ENCODE measurements around the gene FGF14.

FGF14 gene

DNA sequence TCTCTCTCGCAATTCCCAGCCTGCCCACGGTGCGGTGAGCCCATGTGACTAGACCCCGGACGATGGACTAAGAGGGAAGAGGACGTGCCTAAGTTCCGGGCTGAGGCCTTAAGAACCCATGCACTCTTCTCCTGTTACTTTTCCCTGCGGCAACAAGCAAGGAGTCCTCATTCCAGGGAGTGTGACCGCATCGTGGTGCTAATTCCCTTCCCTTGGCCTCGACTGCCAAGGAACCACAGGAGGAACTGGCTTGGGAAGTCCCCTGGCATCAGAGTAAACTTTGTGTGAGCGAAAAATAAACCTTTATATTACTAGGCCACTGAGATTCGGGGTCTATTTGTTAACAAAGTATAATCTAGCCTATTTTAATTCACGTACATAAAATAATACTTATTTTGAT, 34.0 kb downstream of the FGF14 start:
- DNase-seq (ENCODE audit: low read depth in 2 of 2), result no peak

DNA sequence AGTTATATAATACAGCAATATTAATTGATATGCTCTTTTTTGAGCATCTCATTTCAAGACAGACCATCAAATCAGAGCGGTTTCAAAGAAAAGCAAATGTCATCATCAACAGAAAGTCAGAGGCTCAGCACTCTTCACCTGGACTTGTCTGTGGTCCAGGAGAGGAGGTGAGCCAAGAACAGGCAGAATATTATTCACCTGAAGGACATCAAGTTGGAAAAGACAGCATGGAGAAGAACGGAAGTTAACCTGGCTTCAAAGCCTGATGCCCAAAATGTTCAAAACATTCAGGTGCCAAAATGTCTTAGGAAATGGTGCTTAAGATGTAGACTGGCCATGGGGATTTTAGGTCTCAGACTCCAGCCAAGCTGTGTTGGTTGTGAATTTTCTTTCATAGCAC, 40.7 kb downstream of the FGF14 start:
- no peak for DNase-seq (ENCODE audit: low read depth in 2 of 2)

DNA sequence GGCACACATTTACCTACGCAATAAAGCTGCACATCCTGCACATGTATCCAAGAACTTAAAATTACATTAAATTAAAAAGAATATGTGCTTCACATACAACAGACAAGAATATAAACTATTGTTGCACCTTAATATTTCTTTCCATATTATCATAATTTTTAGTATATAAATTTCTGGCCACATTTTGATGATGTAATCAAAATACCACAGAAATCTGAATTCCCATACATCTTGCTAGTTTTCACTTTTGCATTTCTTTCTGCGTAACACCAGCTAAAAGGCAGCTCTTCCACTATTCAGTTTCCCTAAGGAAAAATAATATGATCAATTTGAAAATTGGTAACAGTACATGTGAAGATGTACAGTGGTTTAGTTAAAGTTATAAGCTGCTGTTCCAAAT, 42.6 kb downstream of the FGF14 start:
- no peak for DNase-seq (ENCODE audit: low read depth in 2 of 2)

DNA sequence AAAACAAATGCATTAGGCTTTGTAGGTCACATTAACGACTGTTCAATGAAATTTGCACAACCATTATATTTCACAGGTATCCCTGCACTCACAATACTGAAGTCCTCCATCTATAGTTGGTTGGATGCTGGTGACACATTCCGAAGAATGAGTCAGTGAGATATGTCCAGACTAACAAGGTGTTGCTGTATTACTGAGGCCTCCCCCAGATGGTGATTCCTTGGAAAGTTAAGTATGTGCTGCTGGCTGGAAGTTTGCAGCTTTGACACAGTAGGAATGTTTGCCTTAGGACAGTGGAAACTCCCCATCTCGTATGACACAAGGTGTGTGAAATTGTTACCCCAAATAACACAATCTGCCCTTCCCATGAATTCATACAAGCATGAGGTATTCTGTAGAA, 46.6 kb downstream of the FGF14 start:
- DNase-seq (ENCODE audit: low read depth in 2 of 2), result no peak

DNA sequence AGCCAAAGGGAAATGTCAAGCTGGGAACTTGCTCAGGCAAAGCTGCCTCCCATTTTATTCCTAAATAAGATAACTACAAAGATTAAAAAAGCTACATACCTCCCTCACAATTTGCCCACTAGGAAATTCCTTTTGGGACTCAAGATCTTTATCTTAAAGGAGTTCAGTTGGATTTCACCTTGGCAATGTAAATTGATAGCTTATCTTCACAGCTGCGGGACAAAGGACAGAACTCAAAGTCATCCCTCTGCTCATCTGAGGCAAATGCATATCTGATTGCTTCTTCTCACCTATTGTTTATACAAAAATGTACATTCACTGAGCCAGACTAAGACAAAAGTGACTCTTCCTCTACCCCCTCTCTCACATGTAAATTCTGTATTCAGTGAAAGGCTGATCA, 47.8 kb downstream of the FGF14 start:
- DNase-seq (ENCODE audit: low read depth in 2 of 2), result no peak

DNA sequence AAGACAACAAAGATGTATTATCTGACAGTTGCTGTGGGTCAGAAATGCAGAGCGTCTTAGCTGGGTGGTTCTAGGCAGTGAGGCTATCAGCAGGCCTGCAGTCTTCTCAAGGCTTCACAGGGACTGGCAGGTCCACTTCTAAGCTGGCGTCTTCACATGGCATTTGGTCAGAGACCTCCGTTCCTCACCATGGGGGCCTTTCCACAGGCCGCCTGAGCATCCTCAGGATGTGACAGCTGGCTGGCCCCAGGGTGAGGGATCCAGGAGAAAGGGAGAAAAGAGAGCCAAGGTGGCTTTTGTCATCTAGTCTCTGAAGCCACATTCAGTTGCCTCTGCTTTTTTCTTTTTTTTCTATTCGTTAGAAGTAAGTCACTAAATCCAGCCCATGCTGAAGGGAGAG, 50.3 kb downstream of the FGF14 start:
- DNase-seq (ENCODE audit: low read depth in 2 of 2), result no peak

DNA sequence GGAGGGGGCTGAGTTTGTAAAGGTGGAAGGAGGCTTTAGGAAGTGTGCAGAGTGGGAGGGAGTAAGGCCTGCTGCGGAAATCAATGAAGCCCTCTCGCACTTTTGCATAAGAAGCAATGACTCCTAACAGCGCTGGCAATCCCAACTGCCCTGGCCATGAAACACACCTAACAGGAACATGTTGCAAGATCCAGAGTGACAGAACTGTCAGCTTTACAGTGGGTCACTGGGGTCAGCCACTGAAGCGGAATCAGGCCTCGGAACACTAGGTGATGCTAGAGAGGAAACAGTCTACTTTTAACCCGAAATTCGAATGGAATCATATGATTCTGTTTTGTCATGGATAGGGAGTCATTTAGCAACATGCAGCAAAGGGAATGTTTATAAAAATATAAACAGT, 54.4 kb downstream of the FGF14 start:
- DNase-seq (ENCODE audit: low read depth in 2 of 2), result no peak

DNA sequence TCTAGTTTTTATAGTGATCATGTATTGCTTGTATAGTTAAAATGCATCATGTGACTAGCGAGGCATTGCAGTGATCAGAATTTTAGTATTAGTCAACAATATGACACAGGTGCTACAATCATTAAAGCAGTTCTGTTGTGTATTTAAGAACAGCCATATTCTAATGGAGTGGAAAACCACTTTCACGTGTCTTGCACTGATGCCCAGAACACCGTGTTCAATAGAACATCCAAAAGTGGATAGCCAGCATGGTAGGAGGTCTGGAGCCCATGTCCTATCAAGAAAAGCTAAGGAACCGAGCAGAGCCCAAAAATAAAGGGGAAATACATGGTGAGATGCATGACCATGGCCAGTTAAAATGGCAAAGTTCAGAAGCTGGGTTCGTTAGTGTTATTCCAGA, 55.1 kb downstream of the FGF14 start:
- DNase-seq (ENCODE audit: low read depth in 2 of 2), result no peak

DNA sequence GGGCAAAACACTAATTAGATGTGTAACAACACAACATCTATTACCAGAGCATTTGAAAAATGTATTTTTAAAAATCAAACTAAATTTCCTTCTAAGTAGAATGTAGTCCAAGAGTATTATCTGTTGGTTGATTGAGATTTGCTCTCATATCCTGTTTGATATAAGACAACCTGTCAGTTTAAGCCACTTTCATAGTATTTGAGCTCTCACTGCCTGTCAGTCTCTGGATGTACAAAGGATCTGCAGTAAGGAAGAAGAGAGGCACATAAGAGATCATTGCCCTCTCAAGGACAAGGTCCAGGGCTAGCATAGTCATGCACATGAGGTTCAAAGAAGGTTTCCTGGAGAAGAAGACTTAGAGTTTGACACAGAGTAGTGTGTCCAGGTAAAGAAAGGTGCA, 57.4 kb downstream of the FGF14 start:
- no peak for DNase-seq (ENCODE audit: low read depth in 2 of 2)

DNA sequence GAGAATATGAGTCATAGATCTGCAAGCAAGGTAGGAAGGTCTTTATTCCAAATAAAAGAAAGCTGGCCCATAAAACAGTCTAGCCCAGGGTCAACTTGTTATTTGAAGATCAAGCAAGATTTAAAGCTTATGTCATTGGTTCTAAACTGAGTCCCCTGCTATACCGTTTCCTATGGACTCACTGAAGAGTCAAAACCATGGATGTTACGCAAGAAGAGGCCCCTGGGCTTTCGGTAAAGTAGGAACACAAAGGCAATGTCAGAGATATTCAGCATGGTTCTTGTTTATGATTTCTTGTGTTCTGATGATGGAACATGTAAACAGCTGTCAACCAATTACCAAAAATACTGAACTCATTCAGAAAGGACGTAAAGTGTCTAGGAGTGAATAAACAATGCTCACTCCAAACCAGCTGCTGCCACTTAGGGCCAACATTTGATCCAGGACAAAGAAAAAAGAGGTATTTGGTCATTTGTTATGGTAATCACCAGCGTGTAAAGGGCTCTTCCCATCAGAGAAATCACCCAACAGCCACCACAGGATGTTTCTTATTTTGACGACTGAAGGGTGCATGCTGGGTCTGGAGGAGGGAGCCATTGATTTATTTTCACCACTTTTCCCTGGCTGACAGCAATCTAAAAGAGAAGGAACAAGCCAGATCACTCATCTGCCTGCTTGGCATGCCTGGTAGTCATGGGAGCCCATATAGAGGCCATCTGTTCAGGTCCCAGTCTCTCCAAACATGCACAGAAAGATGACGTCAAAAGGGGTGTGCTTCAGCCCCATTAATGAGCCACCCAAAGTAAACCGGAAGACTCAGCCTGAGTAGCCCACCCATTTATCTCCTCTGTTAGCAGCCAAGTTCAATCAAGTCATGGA, 68.3 kb downstream of the FGF14 start:
- no peak for DNase-seq (ENCODE audit: low read depth in 2 of 2)

DNA sequence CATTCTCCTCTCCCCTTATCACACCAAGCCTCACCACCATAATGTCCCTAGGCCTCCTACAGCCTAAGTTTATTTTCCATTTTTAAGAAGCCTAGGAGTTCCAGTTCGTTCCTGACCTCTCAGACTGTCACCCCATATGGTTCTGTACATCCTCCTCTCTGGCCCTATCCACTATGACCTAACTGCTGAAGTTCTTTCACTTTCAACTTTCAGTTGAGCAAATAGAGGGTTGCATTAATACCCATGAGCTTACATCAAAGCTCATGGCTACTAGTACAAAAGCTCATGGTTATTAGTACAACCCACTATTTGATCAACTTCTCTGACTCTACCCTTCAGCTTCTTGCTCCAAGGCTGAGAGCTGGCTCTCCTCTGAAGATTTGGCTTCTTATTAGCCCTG, 72.9 kb downstream of the FGF14 start:
- DNase-seq (ENCODE audit: low read depth in 2 of 2), result no peak

DNA sequence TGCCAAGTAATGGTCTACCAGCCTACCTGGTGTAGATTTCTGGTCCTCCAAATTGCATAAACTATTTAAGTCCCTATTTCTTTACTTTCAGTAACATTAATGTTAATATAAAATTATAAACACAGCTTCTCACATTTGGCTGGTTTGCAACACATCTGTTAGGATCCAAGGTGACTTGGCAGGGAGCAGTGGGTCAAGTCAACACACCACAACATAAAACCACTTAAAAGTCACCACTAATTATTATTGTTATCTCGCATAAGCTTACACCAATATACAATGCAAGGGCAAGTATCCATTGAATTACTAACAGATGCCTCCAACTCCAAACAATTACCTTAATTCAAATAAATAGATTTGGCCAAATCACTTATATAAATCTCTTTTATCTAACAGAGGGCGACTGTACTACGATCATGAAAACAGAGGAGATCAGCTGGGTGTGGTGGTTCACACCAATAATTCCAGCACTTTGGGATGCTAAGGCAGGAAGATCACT, 74.7 kb downstream of the FGF14 start:
- no peak for DNase-seq (ENCODE audit: low read depth in 2 of 2)

DNA sequence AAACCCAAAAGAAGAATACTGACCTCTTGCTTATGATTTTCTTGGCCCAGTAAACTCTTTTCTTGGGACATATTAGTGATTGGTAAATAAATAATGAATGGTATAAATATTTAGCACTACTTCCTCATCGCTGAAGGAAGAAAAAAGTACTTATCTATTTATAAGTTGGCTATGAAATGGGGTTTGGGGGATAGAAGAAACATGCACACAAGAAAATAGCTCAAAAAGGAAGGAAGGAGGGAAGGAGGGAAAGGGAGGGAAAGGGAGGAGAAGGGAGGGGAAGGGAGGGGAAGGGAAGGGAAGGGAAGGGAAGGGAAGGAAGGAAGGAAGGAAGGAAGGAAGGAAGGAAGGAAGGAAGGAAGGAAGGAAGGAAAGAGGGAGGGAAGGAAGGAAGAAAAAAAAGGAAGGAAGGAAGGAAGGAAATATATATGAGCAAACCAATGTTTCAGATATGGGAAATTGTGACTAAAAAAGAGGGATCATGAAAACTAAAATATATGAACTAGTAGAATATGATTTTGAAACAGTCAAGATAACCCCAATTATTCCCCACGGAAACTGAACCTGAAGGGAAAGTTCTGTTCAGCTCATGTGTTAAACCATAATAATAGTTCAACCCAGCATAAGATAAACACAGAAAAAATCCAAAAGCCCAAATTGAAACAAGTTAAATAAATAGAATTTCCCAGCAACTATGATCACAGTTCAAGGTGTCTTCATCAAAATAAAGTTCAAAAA, 75.3 kb downstream of the FGF14 start:
- DNase-seq (ENCODE audit: low read depth in 2 of 2), result no peak

DNA sequence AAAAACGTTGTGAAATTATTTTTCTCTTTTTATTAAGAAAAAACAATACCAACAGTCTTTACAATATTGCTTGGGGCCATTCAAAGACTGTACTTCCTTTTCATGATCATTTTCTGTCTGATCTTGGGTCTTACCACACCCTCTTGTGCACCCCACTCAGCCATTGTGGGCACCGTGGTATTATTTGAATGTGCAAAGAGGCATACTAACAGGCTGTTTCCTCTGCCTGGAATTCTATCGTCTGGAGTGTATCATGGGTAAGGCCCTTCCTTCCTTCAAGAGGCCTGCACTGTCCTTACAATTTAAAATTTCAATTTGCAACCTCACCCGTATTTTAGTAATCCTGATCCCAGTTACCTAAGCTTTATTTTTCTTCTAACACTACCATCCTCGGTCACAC, 76.5 kb downstream of the FGF14 start:
- no peak for DNase-seq (ENCODE audit: low read depth in 2 of 2)

DNA sequence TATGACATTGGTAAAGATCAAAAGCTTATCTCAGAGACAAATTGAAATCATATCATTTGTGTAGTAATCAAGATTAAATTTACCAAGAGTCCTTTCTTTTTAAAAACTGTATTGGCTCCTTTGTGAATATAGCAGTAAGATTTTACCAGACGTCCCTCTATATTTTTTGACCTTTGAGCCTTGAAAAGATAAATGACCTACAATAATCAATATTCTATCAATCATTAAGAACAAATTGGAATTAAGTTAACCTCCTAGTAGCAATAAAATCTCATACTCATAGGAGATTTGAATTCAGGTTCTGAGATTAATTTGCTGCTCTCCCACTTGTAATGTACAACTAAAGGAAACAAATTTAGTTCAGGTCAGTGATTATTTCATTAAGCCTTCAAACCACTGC, 78.3 kb downstream of the FGF14 start:
- no peak for DNase-seq (ENCODE audit: low read depth in 2 of 2)

DNA sequence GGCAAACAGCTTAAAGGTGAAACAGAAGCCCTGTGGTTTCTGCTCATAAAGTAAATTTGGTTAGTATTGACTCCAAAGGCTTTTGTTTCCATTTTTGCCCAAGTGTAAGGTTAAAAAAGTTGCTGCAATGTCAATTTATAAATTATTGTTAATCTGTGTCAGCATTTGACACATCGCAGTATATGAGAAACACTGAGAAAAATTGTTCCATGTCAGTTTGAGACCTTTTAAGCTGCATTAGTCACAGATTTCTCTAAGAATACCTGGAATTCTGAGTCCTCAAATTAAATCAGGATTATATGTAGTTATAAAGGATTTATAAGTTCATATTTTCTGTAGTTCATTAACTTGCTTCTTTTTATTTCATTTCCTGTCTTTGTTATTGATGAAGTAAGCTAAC, 78.8 kb downstream of the FGF14 start:
- no peak for DNase-seq (ENCODE audit: low read depth in 2 of 2)

DNA sequence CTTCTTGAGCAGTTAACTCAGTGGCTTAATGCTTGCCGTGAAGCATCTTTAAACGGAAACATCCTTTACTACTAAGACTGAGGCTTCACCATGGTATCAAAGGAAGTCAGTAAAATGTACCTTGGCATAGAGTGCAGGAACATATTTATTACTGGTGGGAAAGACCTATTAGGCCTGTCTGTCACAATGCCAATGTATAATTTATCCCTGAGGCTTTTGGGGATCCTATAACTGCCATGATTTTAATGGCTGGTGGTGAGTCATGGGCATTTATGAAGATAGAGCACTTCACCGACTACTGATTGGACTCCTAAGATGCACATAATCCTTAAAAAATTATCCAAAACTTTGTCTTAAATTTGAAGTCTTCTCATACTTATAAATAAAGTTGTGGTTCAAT, 79.6 kb downstream of the FGF14 start:
- no peak for DNase-seq (ENCODE audit: low read depth in 2 of 2)

DNA sequence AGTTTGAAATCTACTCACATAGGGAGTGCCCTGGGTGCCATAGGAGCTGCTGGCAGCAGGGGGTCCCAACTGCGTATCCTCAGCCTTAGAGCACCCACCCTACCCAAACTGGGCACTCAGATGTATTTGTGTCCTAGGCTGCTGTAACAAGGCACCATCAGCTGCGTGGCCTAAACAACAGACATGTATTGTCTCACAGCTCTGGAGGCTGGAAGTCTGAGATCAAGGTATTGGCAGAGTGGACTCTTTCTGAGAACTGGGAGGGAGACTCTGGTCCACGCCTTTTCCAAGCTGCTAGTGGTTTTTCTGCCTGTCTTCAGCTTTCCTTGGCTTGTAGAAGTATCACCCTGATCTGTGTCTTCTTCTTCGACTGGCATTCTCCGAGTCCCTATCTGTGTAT, 83.6 kb downstream of the FGF14 start:
- no peak for DNase-seq (ENCODE audit: low read depth in 2 of 2)

DNA sequence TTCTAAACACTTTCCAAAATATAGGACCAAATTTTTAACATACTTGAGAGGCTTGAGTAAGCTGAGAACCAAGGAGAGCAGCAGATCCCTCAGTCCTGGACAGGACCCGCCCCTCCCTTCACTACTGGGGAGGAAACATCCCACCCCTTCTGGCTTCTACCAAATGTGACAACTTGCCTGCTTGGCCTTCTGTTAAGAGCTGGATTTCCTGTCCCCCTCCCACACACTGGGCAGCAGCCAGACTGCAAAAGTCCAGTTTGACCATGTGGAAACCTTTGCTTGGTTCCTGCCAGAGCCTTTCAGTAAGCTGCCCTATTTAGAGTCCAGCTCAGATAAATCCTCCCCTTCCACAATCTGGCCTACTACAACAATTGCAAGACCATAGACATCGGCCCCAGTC, 84.3 kb downstream of the FGF14 start:
- DNase-seq (ENCODE audit: low read depth in 2 of 2), result no peak

DNA sequence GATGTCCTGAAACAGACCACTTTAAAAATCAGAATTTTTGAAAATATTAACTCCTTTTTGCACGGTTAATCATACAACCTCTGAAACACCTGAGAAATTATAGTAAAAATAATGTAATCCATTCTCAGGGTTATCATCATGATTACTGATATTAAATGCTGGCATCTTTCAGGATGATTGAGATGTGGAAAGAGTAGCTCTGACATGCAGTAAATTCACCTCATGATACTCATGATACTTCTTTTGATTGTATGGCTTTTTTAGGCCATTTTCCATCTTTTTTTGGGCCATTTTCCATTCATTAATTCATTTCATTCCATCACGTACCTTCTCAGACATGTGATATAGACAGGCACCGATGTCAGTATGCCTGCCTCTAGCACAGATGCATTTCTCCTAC, 85.1 kb downstream of the FGF14 start:
- DNase-seq (ENCODE audit: low read depth in 2 of 2), result no peak

DNA sequence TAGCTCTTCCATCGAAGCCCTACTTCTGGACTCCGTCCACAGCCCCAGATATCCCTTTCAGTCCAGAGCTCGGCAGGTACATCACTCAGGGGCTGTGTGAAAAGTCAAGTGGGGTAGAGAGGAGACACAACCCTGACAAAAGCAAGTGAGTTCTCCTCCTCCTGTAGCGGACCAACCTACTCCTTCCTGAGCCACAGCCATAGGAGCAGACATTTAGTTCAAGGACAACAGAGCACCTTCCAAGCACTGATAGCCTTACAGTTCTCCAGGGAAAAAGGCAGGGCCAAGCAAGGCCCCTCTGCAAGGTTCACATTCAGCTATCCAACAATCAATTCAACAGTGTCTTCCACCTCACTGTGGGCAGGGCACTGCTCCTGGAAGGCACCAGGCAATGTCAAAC, 89.0 kb downstream of the FGF14 start:
- no peak for DNase-seq (ENCODE audit: low read depth in 2 of 2)

DNA sequence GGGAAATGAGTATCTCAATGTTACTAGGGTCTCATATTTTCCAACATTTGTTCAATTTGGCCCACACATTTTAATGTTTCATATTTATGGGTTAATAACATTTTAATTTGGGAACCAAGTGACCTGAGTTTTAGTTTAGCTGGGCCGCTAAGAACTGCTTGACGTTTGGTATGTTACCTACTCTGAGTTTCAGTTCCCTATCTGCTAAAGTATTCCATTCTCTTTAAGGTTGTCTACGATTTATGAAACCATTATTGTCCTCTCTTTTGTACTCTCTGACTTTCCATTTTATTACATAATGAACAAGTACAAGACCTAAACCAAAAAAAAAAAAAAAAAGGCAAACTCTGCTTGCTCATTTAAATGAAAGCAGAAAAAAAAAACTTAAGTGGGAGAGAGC, 89.9 kb downstream of the FGF14 start:
- no peak for DNase-seq (ENCODE audit: low read depth in 2 of 2)

DNA sequence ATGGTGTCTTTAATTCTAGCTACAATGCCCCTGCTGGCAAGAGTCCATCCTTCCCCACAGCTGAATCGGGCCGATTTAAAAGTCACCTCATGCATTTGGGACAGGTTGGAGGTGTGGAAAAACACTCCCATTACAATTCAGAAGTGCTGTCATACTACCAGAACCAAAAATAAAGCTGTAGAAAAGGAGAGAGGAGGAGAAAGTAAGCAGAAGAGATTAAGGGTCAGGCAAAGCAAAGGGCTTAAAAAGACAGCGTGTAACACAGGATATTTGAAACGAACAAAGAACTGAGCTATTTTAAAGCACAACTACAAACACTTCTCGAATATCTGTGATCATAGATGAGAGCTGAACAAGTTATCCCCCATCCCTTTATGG, 90.4 kb downstream of the FGF14 start:
- no peak for DNase-seq (ENCODE audit: low read depth in 2 of 2)
